GM18867 (cell line): Measurements from ENCODE around the gene CCDC134.
"Not testable (repeated sequence)": the region's sequence is repeated elsewhere in the genome, so short reads cannot be mapped to it uniquely, and the experiment has no call there.

ENCODE experiments used
- ATAC-seq: cut with Tn5 transposase; IDR thresholded peaks from one replicate; pipeline ENCODE4 v1.9.1; 2021; ENCODE audit warnings: mild to moderate bottlenecking, moderate library complexity; ENCODE audit not compliant: unreplicated experiment

The CCDC134 gene

GRCh38 chr22:41822317-41823057 is 22.0 kb downstream of the CCDC134 start:
- ATAC-seq, result no peak

DNA sequence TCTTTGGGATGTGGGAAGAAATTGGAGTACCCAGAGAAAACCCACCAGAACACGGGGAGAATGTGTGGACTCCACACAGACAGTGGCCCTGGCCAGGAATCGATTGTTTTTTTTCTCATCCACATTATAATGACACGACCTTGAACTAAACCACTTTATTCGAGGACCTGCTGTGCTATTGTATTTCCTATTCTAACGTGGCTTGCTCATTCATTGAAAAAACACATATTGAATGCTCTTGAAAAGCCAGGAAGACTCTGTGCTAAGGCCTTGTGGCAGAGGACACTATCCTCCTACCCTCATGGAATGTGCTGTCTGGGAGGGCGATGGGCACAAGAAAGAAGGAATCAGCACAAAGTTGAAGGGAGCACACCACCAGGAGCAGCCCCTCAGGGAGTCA is 23.3 kb downstream of the CCDC134 start:
- no peak for ATAC-seq

DNA sequence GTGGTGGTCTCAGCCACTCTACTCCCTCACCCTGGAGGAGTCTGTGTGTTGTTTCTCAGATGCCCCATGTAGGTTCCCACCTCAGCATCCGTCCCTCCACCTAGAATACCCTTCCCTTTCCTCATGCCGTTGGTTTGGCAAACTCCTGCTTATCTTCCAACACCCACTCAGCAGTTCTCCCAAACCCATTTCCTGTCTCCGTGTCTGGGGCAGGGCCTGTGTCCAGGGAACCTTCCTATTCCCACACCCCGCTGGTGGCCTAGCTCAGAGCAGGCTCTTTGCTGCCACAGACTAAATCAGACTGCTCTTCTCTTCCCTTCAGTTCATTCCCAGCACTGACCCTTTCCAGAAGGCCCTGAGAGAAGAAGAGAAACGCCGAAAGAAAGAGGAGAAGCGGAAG is 24.9 kb downstream of the CCDC134 start:
- no peak for ATAC-seq

DNA sequence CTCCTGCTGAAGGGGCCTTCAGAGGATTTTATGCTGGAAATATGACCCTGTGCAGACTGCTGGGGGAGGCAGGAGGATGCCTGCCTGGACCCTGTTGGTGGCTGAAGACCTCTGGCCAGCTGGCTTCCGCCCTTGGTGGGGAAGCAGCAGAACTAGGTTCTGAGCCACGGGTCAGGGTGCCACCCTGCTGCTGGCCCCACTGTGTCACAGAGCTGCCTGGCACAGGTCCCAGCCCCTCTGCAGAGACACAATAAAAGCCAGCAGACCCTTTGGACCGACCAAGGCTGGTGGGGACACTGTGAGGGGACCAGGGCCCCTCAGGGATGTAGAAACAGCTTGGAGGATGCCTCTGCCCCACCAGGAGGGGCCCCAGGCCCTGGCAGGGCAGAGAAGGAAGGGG is 25.5 kb downstream of the CCDC134 start:
- no peak for ATAC-seq

GRCh38 chr22:41826430-41827383 is 26.2 kb downstream of the CCDC134 start:
- no peak for ATAC-seq

DNA sequence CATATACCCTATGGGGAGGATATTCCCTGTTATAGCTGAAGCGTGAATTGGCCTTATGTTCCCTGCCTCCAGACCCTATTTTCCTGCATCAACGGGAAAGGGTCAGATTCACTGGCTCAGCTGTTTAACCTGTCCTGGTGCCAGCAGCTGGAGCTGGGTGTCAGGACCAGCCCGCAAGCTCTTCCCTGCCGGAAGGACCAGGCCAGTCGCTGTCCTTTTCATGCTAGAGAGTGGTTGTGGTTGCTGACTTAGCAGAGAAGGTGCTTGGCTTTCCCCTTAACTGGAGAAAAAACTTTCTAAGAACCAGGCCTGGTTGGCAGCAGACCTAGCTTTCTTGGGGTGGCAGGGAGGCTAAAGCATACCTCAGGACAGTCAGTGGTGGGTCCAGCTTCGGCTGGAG is 27.2 kb downstream of the CCDC134 start:
- ATAC-seq, result no peak

DNA sequence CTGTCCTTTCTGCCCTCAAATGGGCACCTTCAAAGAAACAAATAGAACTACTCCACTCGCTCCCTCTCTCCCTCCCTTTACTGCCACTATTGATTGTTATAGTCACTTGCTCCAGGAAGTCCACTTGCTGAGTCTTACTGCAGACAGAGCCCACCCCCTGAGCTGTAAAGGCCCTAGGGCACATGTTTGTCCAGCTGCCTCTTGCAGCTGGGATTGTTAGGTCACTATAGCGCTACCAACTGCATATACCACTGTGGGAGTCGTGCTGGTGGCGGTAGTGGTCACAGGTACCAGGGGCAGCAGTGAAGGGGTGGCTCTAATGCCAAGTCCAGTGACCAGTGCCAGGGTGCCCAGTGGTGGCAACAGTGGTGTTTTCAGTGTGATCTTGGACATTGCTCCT is 28.0 kb downstream of the CCDC134 start:
- ATAC-seq, result no peak

DNA sequence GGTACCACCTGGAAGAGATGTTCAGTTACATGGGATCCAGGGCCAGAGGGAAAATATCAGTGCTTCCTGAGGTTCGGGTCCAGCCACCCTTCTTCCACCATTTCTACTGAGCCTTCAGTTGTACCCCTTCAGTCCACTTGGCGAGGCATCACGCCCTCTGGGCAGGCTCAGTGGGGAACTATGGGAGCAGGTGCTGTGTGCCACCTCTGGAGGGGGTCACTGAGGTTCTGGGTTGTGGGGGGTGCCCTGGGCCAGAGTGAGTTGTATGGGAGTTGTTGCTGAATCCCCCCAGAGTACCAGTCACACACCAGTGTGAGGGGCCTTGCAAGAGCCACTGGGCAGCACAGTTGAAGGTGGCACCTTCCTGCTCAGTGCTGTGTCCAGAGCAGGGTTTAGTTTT is 29.7 kb downstream of the CCDC134 start:
- ATAC-seq, result no peak

DNA sequence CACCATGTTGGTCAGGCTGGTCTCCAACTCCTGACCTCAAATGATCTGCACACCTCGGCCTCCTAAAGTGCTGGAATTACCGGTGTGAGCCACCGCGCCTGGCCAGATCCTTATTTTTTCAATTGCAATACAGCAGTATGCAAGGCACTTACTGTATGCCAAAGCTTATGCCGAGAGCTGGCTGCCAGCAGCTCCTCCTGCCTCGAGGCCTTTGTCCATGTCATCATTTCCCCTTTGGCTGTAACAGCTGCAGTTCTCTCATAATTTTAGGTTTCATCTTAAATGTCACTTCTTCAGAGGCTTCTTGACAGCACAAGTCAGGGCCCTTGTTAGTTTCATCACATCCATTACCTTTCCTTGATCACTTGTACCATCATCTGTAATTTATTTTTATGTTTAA is 30.9 kb downstream of the CCDC134 start:
- ATAC-seq, result no peak

- no peak for ATAC-seq
Observed at GRCh38 chr22:41831828-41832552, 31.5 kb downstream of the CCDC134 start.

DNA sequence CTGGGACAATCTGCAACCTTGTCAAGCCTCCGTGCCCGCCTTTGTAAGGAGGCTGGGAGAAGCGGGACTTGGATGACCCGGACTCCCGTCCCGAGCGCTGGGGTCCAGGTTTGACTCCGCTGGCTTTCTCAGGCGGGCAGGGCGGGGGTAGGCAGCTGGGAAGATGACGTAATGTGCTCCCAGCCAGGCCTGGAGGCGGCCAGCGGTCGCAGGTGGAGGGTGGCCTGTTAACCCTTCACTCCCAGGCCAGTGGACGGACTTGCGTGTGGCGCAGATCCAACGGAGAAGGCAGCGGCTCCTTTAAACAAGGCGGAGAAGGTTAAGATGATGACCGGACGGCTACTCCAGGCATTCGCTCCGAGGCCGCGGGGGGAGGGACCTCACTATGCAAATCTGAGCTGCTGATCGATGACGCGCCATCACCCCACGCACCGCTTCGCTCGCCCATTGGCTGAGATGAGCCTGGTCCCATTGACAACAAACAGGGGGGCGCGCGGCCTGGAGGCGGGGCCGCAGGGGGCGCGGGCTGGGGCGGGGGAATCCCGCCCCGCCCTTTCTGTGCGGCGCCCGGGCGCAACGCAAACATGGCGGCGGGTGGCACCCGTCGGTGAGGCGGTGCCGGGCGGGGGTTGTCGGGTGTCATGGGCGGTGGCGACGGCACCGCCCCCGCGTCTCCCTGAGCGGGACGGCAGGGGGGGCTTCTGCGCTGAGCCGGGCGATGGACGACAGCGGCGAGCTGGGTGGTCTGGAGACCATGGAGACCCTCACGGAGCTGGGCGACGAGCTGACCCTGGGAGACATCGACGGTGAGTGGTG is 32.3 kb downstream of the CCDC134 start, which contains the start of gene SREBF2:
SREBF2 (plus strand) TSS at position 553 of the 816 bp plus-strand sequence; CDS start at position 719, 166 bp downstream.
- ATAC-seq, result peak; percentile 82

- peak; percentile 17 for ATAC-seq
Observed at GRCh38 chr22:41833369-41834004, 33.0 kb downstream of the CCDC134 start.

- no peak for ATAC-seq
Observed at GRCh38 chr22:41834005-41834944, 33.8 kb downstream of the CCDC134 start.

- not testable (repeated sequence) for ATAC-seq
Observed at GRCh38 chr22:41835462-41835861, 35.0 kb downstream of the CCDC134 start.

DNA sequence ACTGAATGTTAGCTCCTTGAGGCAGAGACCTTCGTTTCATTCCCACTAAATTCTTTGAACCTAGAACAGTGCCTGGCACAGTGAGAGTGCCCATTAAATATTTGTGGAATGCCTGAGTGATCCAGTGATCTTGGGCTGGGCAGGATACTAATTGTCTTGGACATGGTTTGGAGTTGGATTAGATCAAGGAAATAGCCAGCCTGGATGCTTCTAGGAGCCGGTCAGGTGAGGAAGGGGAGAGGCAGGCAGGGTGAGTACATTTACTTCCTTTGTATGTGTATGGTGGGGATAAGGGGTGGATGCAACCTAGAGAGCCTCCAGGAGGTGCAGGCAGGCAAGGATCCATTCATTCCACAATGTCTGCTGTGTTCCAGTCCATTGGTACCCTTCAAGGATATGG is 36.1 kb downstream of the CCDC134 start:
- ATAC-seq, result no peak

GRCh38 chr22:41838842-41839618 is 38.6 kb downstream of the CCDC134 start:
- ATAC-seq, result no peak

DNA sequence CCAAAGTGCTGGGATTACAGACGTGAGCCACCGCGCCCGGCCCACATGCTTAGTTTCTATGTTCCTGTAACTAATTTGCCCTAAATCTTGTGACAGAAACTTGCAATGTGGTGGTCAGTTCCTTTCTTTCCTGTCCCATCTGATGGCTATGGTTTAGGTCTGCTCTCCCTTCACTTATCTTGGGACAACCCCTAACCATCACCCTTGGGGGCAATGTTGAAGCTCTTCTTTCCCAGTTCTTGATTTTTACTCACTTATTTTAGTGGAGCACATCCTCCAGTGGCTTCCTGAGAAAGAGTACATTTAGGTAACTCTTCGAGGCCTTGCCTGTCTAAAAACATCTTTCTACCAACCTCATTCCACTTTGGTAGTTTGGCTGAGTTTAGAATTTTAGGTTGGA is 39.7 kb downstream of the CCDC134 start:
- no peak for ATAC-seq

DNA sequence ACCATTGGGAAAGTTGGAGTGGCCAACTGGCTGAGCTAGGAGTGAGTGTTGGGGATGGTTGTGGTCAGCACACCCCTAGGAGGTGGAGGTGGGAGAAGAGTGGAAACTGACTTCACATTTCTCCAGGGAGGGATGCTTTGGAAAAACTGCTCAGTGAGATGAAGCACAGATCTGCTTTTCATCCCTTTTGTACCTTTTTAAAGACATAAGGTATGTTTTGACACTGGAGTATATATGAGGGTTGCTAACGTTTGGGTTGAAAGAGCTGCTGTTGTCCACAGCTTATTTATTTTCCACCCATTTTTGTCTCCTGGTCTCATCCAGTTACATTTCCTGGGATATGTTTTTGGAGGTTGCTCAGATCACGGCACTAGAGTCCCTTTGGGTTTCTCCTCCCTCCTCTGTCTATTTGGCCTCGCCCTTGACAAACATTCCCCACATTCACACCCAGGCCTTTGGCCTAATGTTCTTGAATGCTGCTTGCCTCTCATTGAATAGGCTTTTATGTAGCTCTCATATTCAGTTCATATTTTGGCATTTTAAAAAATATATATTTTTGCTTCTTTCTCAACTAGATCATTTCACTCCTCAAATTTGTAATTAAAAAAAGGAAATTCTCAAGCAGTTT is 40.7 kb downstream of the CCDC134 start:
- ATAC-seq, result no peak
